ENCODE data around the gene TNS4. TPM values are rescaled to one million over a fixed set of nuclear protein-coding genes. Genes with fewer than 3 reads are reported as not detected.

The TNS4 gene
- total and polyA plus RNA-seq, 8 donors = 0.03 to 1.6 (median 0.18) TPM; not detected in 2

GRCh38 chr17:40451420-40451819, 50.0 kb downstream of the TNS4 start:
- Histone ChIP-seq H3K4me1 (peaks cover 57 to 73% of the 10 kb centered on the region in 2 donors), H3K4me3 (no peak overlapping the region), H3K27me3 (no peaks in the 10 kb centered on the region), H3K36me3 (peaks cover 3 to 41% of the 10 kb centered on the region in 2 donors), H3K9me3 (no peaks in the 10 kb centered on the region), H3K27ac (peak overlapping the region; percentile 40 to 65)
- no peak for ATAC-seq
- peak in 1 of 4 donors; percentile 66 for DNase-seq
- TF ChIP-seq CTCF (IDR thresholded peaks at IDR 0.05) = no peak
- intact Hi-C loops (cut with DNase I) = no loop called here

- Histone ChIP-seq H3K36me3 (peaks cover 0 to 30% of the 10 kb centered on the region in 2 donors), H3K4me3 (no peak overlapping the region), H3K4me1 (peaks cover 66 to 82% of the 10 kb centered on the region in 2 donors), H3K27ac (peak overlapping the region in 1 of 2 donors; percentile 78), H3K27me3 (no peaks in the 10 kb centered on the region), H3K9me3 (no peaks in the 10 kb centered on the region)
- TF ChIP-seq CTCF (IDR thresholded peaks at IDR 0.05) = peak; percentile 42 to 57
- ATAC-seq (peak; percentile 25), DNase-seq (peak in 1 of 4 donors; percentile 58)
- intact Hi-C loops (cut with DNase I) = no loop called here
Measured at GRCh38 chr17:40450175-40450574, 51.2 kb downstream of the TNS4 start.

DNA sequence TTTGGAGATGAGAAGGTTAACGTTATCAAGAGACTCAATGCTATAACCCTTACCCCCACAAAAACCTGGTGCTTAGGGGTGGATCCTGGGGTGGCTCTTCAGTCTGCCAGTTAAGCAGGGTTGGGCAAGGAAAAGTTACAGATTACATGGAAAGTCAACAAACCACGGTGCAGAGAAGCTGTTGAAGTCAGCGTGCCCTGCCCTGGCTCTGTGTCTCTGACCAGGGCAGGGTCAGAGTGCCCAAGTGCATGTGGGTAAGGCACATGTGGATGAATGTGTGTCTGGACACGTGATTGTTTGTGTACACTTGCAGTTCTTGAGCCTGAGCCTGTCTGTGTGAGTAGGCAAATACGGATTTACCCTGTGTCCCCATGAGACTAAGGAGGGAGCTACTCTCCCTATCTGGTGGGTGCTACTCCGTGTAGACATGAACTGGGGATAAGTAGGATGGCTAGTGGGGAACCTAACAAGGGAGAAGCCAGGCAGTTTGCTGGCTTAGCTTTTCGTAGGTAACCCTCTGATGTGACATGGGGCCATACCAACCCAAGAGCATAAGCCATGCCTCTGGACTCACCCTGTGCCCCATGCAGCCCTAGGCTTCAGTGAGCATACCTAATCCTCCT, 52.7 kb downstream of the TNS4 start:
- Histone ChIP-seq H3K4me1 (peaks cover 66 to 89% of the 10 kb centered on the region in 2 donors), H3K27ac (peak overlapping the region; percentile 72 to 78), H3K4me3 (peak overlapping the region in 1 of 2 donors; percentile 67), H3K36me3 (peaks cover 0 to 16% of the 10 kb centered on the region in 2 donors), H3K9me3 (no peaks in the 10 kb centered on the region), H3K27me3 (peaks cover 0 to 7% of the 10 kb centered on the region in 2 donors)
- ATAC-seq = peak; percentile 70
- intact Hi-C loops (cut with DNase I) = no loop called here
- TF ChIP-seq CTCF (IDR thresholded peaks at IDR 0.05) = no peak
- DNase-seq = peak in 1 of 4 donors; percentile 83

DNA sequence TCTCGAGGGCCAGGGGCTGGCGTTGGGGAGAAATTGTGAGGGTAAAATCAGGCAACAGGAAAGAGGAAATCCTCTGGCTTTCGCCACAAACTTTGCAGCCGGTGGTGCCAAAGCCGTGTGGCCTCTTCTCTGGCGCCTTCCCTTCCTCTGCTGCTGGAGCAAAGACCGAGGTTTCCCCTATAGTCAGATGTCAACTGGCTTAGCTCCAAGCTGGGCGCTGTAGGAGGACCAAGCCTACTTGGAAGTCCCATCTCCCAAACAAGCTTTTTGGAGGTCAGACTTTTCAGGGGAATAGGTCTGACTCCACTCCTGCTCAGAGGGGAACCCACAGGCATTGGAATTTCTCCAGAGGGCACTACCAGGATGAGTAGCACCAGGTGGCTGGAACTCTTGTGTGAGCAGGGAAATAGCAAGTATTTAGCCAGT, 53.2 kb downstream of the TNS4 start:
- ATAC-seq = peak; percentile 0
- H3K4me1 ChIP-seq = peaks cover 66 to 85% of the 10 kb centered on the region in 2 donors
- H3K4me3 ChIP-seq = peak overlapping the region in 1 of 2 donors; percentile 67
- DNase-seq = no peak
- H3K27me3 ChIP-seq = peaks cover 0 to 12% of the 10 kb centered on the region in 2 donors
- H3K36me3 ChIP-seq = peaks cover 0 to 10% of the 10 kb centered on the region in 2 donors
- intact Hi-C loops (cut with DNase I) = no loop called here
- no peaks in the 10 kb centered on the region for H3K9me3 ChIP-seq
- TF ChIP-seq CTCF (IDR thresholded peaks at IDR 0.05) = no peak
- H3K27ac ChIP-seq = peak overlapping the region; percentile 72 to 78

DNA sequence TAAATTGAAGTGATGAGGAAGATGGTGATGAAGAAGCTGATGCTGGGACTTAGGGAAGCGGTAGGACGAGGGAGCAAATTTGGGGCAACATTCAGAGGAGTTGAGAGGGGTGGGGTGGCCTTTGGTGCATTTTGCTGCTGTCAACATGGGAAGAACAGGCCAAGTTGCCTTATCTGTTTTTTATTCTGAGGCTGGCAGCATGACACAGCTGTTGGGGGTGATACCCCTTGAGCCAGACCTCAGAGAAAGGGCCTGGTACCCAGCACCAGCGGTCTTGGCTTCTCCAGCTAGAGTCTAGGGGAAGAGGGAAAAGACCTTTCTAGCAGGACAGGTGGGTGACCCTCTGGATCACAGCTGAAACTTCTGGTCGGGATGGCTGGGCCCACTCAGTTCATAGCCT, 53.6 kb downstream of the TNS4 start:
- no peak for DNase-seq
- intact Hi-C loops (cut with DNase I) = no loop called here
- Histone ChIP-seq H3K9me3 (no peaks in the 10 kb centered on the region), H3K4me1 (peaks cover 66 to 83% of the 10 kb centered on the region in 2 donors), H3K36me3 (peaks cover 0 to 6% of the 10 kb centered on the region in 2 donors), H3K27ac (peak overlapping the region; percentile 72 to 78), H3K4me3 (peak overlapping the region in 1 of 2 donors; percentile 67), H3K27me3 (peaks cover 0 to 16% of the 10 kb centered on the region in 2 donors)
- no peak for TF ChIP-seq CTCF (IDR thresholded peaks at IDR 0.05)
- ATAC-seq = no peak
